ENCODE data around the gene BMP15.

Gene BMP15

GRCh38 chrX:50927127-50927526, 16.6 kb downstream of the BMP15 start:
- H3K4me1 Mint-ChIP-seq (ENCODE audit: low read depth), result no peaks in the 10 kb centered on the region
- no peaks in the 10 kb centered on the region for H3K27me3 Mint-ChIP-seq (ENCODE audit: low read depth)
- DNase-seq (ENCODE audit: low spot score), result no peak
- H3K9me3 Mint-ChIP-seq, result no peaks in the 10 kb centered on the region
- no peak overlapping the region for H3K27ac Mint-ChIP-seq
- H3K36me3 Mint-ChIP-seq (ENCODE audit: low read depth), result no peaks in the 10 kb centered on the region
- H3K4me3 Mint-ChIP-seq, result no peak overlapping the region

- no peak for DNase-seq (ENCODE audit: low spot score)
- Mint-ChIP-seq H3K9me3 (no peaks in the 10 kb centered on the region), H3K27ac (no peak overlapping the region), H3K27me3 (ENCODE audit: low read depth) (peaks cover 4% of the 10 kb centered on the region), H3K4me1 (ENCODE audit: low read depth) (no peaks in the 10 kb centered on the region), H3K36me3 (ENCODE audit: low read depth) (no peaks in the 10 kb centered on the region), H3K4me3 (no peak overlapping the region)
Observed at GRCh38 chrX:50941638-50942037, 31.1 kb downstream of the BMP15 start.

DNA sequence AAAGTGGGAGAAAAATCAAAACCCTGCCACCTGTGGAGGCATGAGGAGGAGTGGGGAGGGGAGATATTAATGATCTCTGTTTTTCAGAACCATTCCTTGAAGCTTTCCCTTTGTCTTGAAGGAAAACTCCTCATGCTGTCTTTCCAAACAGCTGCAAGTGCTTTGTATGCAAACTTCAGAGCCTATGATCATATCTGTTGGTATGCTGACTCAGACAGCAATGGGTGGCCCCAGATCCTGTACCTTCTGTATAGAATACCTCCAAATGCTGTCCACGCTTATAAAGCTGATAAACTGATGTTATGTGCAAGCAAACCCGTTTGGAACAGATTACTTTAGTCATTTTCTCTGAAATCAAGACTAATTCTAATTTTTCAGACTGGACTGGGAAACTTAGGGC, 31.9 kb downstream of the BMP15 start:
- H3K36me3 Mint-ChIP-seq (ENCODE audit: low read depth), result no peaks in the 10 kb centered on the region
- no peak overlapping the region for H3K4me3 Mint-ChIP-seq
- no peak overlapping the region for H3K27ac Mint-ChIP-seq
- no peaks in the 10 kb centered on the region for H3K4me1 Mint-ChIP-seq (ENCODE audit: low read depth)
- H3K27me3 Mint-ChIP-seq (ENCODE audit: low read depth), result peaks cover 4% of the 10 kb centered on the region
- H3K9me3 Mint-ChIP-seq, result no peaks in the 10 kb centered on the region
- DNase-seq (ENCODE audit: low spot score), result no peak

DNA sequence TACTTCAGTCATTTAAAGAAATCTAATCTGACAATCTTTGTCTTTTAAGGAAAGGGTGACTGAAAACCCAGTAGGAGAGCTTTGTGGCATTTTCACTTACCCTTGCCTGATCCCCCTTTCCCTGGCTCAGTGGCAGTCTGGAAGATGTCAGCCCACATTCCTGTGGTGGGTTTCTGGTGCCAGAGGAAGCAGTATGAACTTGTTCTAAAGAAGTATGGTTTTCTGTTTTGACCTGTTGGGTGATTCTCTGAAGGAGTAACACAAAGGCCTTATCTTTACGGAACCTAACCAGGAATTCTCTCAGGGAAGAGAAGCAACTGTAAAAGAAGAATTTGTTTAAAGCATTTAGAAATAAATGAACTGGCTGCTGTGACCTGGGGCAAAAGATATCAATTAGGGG, 41.9 kb downstream of the BMP15 start:
- Mint-ChIP-seq H3K27me3 (ENCODE audit: low read depth) (no peaks in the 10 kb centered on the region), H3K36me3 (ENCODE audit: low read depth) (no peaks in the 10 kb centered on the region), H3K27ac (no peak overlapping the region), H3K9me3 (no peaks in the 10 kb centered on the region), H3K4me3 (no peak overlapping the region), H3K4me1 (ENCODE audit: low read depth) (no peaks in the 10 kb centered on the region)
- DNase-seq (ENCODE audit: low spot score), result no peak

DNA sequence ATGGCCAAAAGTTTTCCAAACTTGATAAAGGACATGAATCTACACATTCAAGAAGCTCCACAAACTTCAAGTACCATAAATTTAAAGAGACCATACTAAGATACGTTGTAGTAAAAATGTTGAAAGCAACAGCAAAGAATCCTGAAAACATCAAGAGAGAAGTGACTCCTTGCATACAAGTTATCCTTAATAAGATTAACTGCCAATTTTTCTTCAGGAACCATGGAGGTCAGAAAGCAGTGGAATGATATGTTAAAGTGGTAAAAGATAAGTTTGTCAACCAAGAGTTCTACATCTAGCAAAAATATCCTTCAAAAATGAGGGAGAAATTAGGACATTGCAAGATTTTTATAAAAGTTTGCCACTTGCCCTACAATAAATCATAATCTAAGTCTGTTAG, 43.3 kb downstream of the BMP15 start:
- Mint-ChIP-seq H3K27me3 (ENCODE audit: low read depth) (no peaks in the 10 kb centered on the region), H3K9me3 (no peaks in the 10 kb centered on the region), H3K36me3 (ENCODE audit: low read depth) (no peaks in the 10 kb centered on the region), H3K4me1 (ENCODE audit: low read depth) (no peaks in the 10 kb centered on the region), H3K27ac (no peak overlapping the region), H3K4me3 (no peak overlapping the region)
- DNase-seq (ENCODE audit: low spot score), result no peak

DNA sequence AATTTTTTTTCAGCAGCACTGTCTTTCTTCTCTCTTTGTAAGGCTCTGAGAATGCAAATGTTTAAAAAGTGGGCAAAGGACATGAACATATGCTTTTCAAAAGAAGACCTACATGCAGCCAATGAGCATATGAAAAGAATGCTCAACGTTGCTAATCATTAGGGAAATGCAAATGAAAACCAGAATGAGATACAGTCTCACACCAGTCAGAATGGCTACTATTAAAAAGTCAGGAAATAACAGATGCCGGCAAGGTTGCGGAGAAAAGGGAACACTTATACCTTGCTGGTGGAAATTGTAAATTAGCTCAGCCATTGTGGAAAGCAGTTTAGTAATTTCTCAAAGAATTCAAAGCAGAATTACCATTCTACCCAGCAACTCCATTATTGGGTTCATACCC, 51.6 kb downstream of the BMP15 start:
- Mint-ChIP-seq H3K4me3 (no peak overlapping the region), H3K27ac (no peak overlapping the region), H3K9me3 (no peaks in the 10 kb centered on the region), H3K36me3 (ENCODE audit: low read depth) (no peaks in the 10 kb centered on the region), H3K4me1 (ENCODE audit: low read depth) (no peaks in the 10 kb centered on the region), H3K27me3 (ENCODE audit: low read depth) (no peaks in the 10 kb centered on the region)
- no peak for DNase-seq (ENCODE audit: low spot score)

DNA sequence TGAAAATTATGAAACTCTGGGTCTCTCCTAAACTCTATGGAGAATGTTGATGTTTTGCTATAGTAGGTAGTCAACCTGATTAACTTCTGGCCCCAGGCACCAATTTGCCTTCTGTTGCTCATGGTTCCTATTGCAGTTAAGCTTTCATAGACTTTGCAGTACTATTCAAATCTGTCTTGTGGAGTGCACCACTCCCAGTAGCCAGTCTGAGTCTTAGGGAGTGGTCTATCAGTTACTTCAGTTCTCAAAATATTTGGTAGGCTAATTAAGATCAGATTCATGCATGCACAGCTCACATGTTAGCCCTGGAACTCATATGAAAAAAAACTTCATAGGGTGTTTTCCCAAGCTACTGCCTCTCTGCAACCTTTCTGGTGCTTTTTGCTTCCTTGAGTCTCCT, 53.3 kb downstream of the BMP15 start:
- no peak for DNase-seq (ENCODE audit: low spot score)
- Mint-ChIP-seq H3K36me3 (ENCODE audit: low read depth) (no peaks in the 10 kb centered on the region), H3K27ac (no peak overlapping the region), H3K27me3 (ENCODE audit: low read depth) (no peaks in the 10 kb centered on the region), H3K4me3 (no peak overlapping the region), H3K9me3 (no peaks in the 10 kb centered on the region), H3K4me1 (ENCODE audit: low read depth) (no peaks in the 10 kb centered on the region)

Data from T-helper 2 cell treated with Interferon-gamma antibody and Interleukin-4, amounts not matched to agents 5 μg/mL and 100 μg/mL, for 36 hours (primary cell).